ENCODE results near the gene KRTAP10-2.

DNA sequence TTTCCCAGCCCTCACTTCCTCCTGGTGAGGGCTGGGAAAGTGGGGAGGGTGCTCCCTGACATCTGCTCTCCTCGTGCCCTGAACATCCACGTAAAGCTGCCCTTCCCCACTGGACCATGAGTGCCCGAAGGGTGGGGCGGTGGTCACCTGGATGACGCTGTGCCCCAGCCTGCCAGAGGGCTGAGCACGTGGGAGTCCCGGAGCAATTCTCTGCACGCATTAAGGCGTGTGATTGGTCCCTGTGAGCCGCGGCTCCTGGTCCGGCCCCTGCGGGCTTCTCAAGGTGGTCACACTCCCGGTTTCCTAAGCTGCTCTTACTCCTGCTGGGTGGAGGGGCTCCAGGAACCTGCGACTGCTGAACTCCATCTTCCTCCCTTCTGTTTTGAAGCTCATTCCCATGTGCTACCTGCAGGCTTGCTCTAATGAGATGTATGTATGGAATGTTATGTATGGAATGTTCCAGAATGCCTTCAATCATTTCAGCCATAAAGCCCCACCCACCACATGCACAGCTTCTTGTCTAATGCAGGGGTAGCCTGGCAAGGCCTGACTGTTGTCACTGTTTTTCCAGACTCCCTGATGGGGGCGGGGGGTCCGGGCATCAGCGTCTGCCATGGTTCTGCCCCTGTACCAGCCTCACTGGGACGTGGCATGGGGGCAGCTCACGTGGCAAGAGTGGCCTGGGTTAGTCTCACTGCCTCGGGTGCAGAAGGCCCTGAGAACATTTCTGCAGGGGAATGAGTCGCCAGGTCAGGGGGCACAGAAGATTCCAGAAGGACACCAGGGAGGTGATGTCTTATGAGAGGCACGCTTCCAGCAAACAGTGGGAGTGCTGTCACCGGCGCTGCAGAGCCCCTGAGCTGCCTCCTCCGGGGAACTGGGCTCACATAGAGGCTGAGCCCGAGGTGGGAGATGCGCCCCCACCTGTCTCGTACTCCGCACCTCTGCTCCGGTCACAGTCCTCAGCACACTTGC is 30.7 kb downstream of the KRTAP10-2 start:
- TF ChIP-seq POLR2A (IDR thresholded peaks at IDR 0.05; ENCODE audit: low read length) (no peak), GATA1 (IDR thresholded peaks at IDR 0.05; ENCODE audit: low read depth, low read length) (no peak)

All from erythroblast (primary cell).